Prostate gland (tissue), 2 donors: ENCODE measurements around the gene WWP2.

ENCODE experiments used
- CTCF ChIP-seq, 4 experiments: fragments of 200-600 bp in 2 of 4; fragments of 450-650 bp in 2 of 4; sonication (generic) in 2 of 4; IDR thresholded peaks; 1 replicate in 3 of 4; 2 replicates in 1 of 4; pipeline ENCODE4 v1.5.1; 2016 to 2019; ENCODE audit warnings: antibody characterized with exemption in 4 of 4, mild to moderate bottlenecking in 2 of 4, moderate library complexity in 2 of 4
- POLR2A ChIP-seq: fragments of 450-650 bp; IDR thresholded peaks from one replicate; pipeline ENCODE4 v1.6.1; 2016; ENCODE audit warnings: antibody characterized with exemption, mild to moderate bottlenecking

- TF ChIP-seq CTCF (IDR thresholded peaks at IDR 0.05): no peak
- TF ChIP-seq POLR2A: no peak
Observed at GRCh38 chr16:69871708-69872107, 109.6 kb downstream of the WWP2 start.
